ENCODE measurements around the gene BAIAP3.
A peak's percentile ranks its signal among the peaks of the same experiment; 100 is the strongest.

BAIAP3 gene

GRCh38 chr16:1379304-1380076, 46.0 kb downstream of the BAIAP3 start:
- H3K27ac ChIP-seq, result peak overlapping the region; percentile 78 to 83
- H3K4me3 ChIP-seq, result peak overlapping the region; percentile 72
- no peak for TF ChIP-seq CTCF (IDR thresholded peaks at IDR 0.05)
- no peak for DNase-seq (ENCODE audit: low spot score)

GRCh38 chr16:1380195-1380594, 46.8 kb downstream of the BAIAP3 start:
- no peak for DNase-seq (ENCODE audit: low spot score)
- no peak for TF ChIP-seq CTCF (IDR thresholded peaks at IDR 0.05)
- Histone ChIP-seq H3K27ac (no peak overlapping the region), H3K4me3 (no peak overlapping the region)

GRCh38 chr16:1381612-1382406, 48.4 kb downstream of the BAIAP3 start:
- no peak for TF ChIP-seq CTCF (IDR thresholded peaks at IDR 0.05)
- no peak overlapping the region for H3K27ac ChIP-seq
- no peak for DNase-seq (ENCODE audit: low spot score)
- H3K4me3 ChIP-seq, result no peak overlapping the region

DNA sequence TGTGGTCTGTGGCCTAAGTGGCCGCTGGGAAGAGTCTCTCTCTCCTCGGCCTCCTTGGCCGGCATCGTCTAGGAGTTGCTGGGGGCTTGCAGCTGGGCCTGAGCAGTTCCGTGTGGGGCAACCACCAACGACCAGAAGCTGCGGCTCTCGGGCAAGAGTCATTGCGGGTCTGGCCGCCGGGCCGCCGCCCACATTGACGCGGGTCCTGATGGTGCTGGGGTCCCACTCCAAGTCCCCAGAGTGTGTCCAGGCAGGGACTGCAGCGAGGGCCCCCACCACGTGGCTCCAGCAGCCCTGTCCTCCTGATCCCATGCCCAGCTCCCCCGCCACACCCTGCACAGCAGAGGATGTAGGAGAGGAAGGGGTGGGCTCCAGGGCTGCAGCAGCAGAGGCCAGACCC, 50.1 kb downstream of the BAIAP3 start:
- DNase-seq (ENCODE audit: low spot score), result no peak

DNA sequence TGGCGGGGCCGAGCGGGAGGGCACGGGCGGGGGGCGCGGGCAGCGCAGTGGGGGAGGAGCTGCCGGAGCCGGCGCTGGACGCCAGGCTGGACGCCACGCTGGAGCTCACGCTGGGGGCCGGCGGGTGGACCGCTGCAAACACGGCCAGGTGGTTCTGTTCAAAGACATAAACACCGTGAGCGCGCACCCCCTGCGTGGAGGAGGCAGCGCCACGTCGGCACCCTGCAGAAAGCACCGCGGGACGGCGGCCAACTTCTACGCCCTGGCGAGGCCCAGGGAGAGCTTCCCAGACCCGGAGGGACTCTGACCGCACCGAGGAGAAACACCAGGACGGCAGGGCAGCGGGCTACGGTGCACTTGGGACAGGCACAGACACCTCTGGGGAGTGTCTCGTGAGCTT, 51.8 kb downstream of the BAIAP3 start:
- Histone ChIP-seq H3K27ac (no peak overlapping the region), H3K4me3 (no peak overlapping the region)
- no peak for DNase-seq (ENCODE audit: low spot score)
- TF ChIP-seq CTCF (IDR thresholded peaks at IDR 0.05), result no peak

More for the DNA sequence above, 50.1 kb downstream of the BAIAP3 start:
- TF ChIP-seq CTCF (IDR thresholded peaks at IDR 0.05), result no peak
- Histone ChIP-seq H3K4me3 (no peak overlapping the region), H3K27ac (no peak overlapping the region)

GRCh38 chr16:1387331-1387730, 53.9 kb downstream of the BAIAP3 start:
- no peak for TF ChIP-seq CTCF (IDR thresholded peaks at IDR 0.05)
- DNase-seq (ENCODE audit: low spot score), result no peak
- no peak overlapping the region for H3K4me3 ChIP-seq
- H3K27ac ChIP-seq, result no peak overlapping the region
